ENCODE data around the gene SETDB1. TPM values are rescaled to one million over a fixed set of nuclear protein-coding genes. Genes with fewer than 3 reads are reported as not detected.
"Not testable (repeated sequence)": the region's sequence is repeated elsewhere in the genome, so short reads cannot be mapped to it uniquely, and the experiment has no call there.

SETDB1 gene
- total RNA-seq, result 10 to 100 TPM; 51.1 to 58.1 TPM

DNA sequence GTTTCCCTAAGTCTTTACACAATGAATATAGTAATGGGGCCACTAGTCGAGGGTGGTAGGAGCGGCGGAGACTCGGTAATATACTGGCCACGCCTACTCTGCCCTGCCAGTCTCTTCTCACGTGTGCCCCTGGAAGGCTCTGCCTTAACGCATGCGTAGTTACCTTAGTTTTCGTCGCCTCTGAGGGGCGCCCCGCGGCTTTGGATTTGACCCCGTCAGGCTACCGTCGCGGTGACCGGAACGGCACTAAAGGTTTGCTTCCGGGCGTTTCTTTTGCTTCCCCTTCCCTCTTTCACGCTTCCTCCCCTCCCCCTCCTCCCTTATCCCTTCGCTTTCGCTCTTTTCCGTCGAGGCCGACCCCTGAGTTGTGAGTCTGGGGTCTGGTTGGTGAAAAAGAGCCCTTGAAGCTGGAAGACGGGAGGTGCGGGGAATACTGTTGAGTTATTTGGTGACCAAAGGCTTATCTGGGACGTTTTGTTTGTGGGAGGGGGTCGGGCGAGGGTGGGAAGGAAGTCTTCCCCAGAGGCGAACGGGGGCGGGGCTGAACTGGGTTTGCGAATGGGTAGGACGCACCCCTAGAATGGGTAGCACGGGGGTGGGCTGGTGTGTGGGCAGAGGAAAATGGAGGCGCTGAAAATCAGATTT, at the start of gene SETDB1:
Gene SETDB1, plus strand, starts transcription at position 267 of the 645 bp plus-strand sequence. CDS start 1,352 bp downstream, outside the sequence.
- peak; percentile 96 for DNase-seq
- no peaks in the 10 kb centered on the region for H3K27me3 Mint-ChIP-seq
- peaks cover 40% of the 10 kb centered on the region for H3K36me3 Mint-ChIP-seq (ENCODE audit: low read depth)
- peak within 1 kb of the TSS; percentile 97 for H3K4me3 Mint-ChIP-seq
- ChIA-PET POLR2A (interaction anchor here (0.6 kb wide), 1 partner anchor 123 kb away, joined by 4 read pairs; no protein-coding TSS in a partner anchor), CTCF (interaction anchor here (0.7 to 0.9 kb wide), 4 partner anchors 8 to 490 kb away, joined by 3 read pairs; no protein-coding TSS in a partner anchor)
- H3K27ac Mint-ChIP-seq, result peak within 1 kb of the TSS; percentile 98
- H3K4me1 Mint-ChIP-seq, result peaks cover 34% of the 10 kb centered on the region
- peaks cover 7% of the 10 kb centered on the region for H3K9me3 Mint-ChIP-seq

DNA sequence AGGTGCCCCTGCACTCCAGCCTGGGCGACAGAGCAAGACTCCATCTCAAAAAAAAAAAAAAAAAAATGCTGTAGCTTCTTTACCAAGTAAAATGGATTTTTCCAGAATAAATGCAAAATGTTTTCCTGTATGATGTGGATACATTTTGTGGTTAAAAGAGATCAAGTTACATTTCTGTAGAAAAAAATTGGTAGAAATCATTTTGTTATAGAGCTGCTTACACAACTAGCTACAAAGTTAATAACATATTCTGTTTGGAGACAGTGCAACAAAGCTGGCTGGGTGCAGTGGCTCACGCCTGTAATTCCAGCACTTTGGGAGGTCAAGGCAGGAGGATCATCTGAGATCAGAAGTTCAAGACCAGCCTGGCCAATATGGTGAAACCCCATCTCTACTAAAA, 47.2 kb upstream of the SETDB1 start:
- CTCF ChIA-PET, result interaction anchor here (0.6 to 1.5 kb wide), 3 partner anchors 11 to 607 kb away, joined by 3 to 4 read pairs (median 4); no protein-coding TSS in a partner anchor
- H3K27me3 Mint-ChIP-seq; POLR2A ChIA-PET; H3K9me3 Mint-ChIP-seq; H3K36me3 Mint-ChIP-seq (ENCODE audit: low read depth); H3K27ac Mint-ChIP-seq; H3K4me3 Mint-ChIP-seq; DNase-seq: not testable (repeated sequence)
- H3K4me1 Mint-ChIP-seq, result peaks cover 34% of the 10 kb centered on the region

DNA sequence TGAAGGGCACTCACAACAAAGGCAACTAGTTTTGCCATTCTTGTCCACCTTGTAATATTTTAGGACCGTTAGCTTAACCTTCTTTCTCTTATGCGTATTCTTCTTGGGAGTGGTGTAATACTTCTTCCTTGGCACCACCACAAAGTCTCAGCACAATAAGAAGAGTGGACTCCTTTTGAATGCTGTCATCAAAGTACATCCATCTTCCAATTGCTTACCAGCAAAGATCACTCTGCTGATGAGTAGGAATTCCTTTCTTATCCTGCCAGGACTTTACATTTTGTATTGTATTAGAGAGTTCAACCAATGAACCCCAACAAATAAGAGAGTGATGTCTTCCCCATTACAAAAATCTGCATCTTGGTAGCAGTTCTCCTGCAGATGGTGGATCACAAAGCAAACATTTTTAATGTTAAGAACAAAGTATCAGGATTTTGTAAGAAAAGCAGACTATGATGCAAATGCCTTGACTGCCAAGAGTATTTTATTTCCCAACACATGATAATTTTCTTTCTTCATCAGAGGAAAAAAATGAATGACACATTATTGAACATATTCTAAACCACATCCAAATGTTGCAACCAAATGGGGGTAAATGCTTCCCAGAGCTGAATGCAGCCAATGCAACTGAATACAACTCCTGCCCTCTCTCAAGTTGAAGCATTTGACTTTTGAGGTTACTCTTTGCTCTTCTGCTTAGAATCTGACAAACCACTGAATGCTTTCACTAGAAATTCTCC, 44.7 kb upstream of the SETDB1 start:
- no peaks in the 10 kb centered on the region for H3K9me3 Mint-ChIP-seq
- no peaks in the 10 kb centered on the region for H3K36me3 Mint-ChIP-seq (ENCODE audit: low read depth)
- no peak overlapping the region for H3K27ac Mint-ChIP-seq
- H3K4me1 Mint-ChIP-seq, result peaks cover 23% of the 10 kb centered on the region
- no peaks in the 10 kb centered on the region for H3K27me3 Mint-ChIP-seq
- ChIA-PET POLR2A (interaction anchor here (0.5 kb wide), 1 partner anchor 19 kb away, joined by 3 read pairs; no protein-coding TSS in a partner anchor), CTCF (interaction anchor here (0.6 to 1.1 kb wide), 3 partner anchors 21 to 330 kb away, joined by 3 to 5 read pairs (median 3); no protein-coding TSS in a partner anchor)
- no peak overlapping the region for H3K4me3 Mint-ChIP-seq
- DNase-seq, result no peak

DNA sequence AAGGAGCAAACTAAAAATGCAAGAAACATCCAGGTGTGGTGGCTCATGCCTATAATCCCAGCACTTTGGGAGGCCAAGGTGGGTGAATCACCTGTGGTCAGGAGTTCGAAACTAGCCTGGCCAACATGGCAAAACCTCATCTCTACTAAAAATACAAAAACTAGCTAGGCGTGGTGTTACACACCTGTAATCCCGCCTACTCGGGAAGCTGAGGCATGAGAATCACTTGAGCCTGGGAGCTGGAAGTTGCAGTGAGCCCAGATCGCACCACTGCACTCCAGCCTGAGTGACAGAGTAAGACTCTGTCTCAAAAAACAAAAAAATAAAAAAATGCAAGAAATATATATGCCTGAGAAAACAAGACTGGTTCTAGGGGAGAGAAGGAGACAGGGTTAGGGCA, 43.0 kb upstream of the SETDB1 start:
- POLR2A ChIA-PET; H3K36me3 Mint-ChIP-seq (ENCODE audit: low read depth); DNase-seq; H3K9me3 Mint-ChIP-seq; H3K4me3 Mint-ChIP-seq; H3K27me3 Mint-ChIP-seq; H3K27ac Mint-ChIP-seq: not testable (repeated sequence)
- CTCF ChIA-PET, result interaction anchor here (1.0 to 1.3 kb wide), 4 partner anchors 19 to 323 kb away, joined by 3 to 5 read pairs (median 3); no protein-coding TSS in a partner anchor
- H3K4me1 Mint-ChIP-seq, result peaks cover 16% of the 10 kb centered on the region

DNA sequence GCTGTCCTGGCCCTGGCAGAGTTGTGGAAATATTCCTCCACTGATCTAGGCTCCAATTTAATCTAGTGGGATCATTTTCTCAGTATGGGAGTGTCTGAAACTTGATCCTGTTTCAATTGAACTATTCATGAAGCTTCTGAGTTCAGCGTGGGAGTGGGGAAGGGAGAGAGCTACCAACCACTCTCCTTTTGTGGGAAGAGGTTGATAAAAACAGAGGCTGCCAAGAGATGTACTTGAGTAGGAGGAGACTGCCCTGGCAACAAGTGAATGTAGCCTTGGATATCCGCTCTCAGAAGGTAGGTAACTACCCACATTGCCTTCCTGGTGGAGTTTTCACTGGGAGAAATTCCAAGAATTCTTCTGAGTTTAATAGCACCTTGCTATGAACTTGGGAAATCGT, 39.1 kb upstream of the SETDB1 start, which contains the start of gene CTXND2:
Gene CTXND2, plus strand, starts transcription at position 119 of the 400 bp plus-strand sequence. CDS start 25,179 bp downstream, outside the sequence.
- Mint-ChIP-seq H3K27ac (no peak within 1 kb of the TSS), H3K4me3 (no peak within 1 kb of the TSS), H3K9me3 (no peaks in the 10 kb centered on the region), H3K27me3 (no peaks in the 10 kb centered on the region), H3K4me1 (peaks cover 39% of the 10 kb centered on the region), H3K36me3 (ENCODE audit: low read depth) (peaks cover 3% of the 10 kb centered on the region)
- no peak for DNase-seq
- ChIA-PET POLR2A (interaction anchor here (0.7 kb wide), 1 partner anchor 65 kb away, joined by 5 read pairs; no protein-coding TSS in a partner anchor), CTCF (interaction anchor here (0.6 to 1.7 kb wide), 4 partner anchors 12 to 564 kb away, joined by 4 to 7 read pairs (median 6); no protein-coding TSS in a partner anchor)

DNA sequence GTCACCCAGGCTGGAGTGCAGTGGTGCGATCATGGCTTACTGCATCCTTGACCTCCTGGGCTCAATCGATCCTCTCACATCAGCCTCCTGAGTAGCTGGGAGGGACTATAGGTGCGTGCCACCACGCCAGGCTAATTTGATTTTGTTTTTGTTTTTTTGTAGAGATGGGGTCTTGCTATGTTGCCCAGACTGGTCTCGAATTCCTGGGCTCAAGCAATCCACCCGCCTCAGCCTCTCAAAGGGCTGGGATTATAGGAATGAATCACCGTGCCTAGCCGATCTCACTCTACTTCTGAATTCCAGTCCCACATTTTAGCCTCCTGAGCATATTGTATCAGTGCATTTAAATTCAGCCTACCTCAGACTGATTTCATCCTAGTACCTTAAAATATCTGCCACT, 37.4 kb upstream of the SETDB1 start:
- H3K27ac Mint-ChIP-seq, result no peak overlapping the region
- no peaks in the 10 kb centered on the region for H3K9me3 Mint-ChIP-seq
- no peak overlapping the region for H3K4me3 Mint-ChIP-seq
- no peak for DNase-seq
- peaks cover 34% of the 10 kb centered on the region for H3K4me1 Mint-ChIP-seq
- no peaks in the 10 kb centered on the region for H3K27me3 Mint-ChIP-seq
- ChIA-PET CTCF (interaction anchor here (0.7 kb wide), 1 partner anchor 640 kb away, joined by 3 read pairs; no protein-coding TSS in a partner anchor), POLR2A (no interaction called here)
- H3K36me3 Mint-ChIP-seq (ENCODE audit: low read depth), result peaks cover 3% of the 10 kb centered on the region

DNA sequence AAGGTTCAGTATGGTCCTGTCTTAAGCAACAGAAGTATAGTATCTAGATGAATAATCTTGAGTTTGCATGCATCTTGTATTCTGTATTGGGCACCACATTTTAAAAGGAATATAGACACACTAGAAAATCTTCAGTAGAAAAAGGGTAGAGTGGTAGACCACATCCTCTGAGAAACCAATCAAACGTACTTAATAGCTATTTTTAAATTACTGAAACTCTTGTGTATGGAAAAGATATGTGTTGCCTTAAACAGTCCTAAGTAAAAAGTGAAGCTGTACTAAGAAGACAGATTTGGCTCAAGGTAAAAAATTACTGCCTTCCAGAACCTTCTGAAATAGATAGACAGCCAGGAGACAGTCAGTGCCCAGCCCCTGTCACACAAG, 36.1 kb upstream of the SETDB1 start:
- peaks cover 3% of the 10 kb centered on the region for H3K36me3 Mint-ChIP-seq (ENCODE audit: low read depth)
- H3K4me1 Mint-ChIP-seq, result peaks cover 32% of the 10 kb centered on the region
- no peaks in the 10 kb centered on the region for H3K9me3 Mint-ChIP-seq
- no peaks in the 10 kb centered on the region for H3K27me3 Mint-ChIP-seq
- peak overlapping the region; percentile 48 for H3K4me3 Mint-ChIP-seq
- ChIA-PET CTCF (interaction anchor here (1.0 to 3.1 kb wide), 5 partner anchors 10 to 32 kb away, joined by 3 to 9 read pairs (median 4); no protein-coding TSS in a partner anchor), POLR2A (interaction anchor here (0.5 kb wide), 1 partner anchor 90 kb away, joined by 4 read pairs; no protein-coding TSS in a partner anchor)
- peak; percentile 33 for DNase-seq
- H3K27ac Mint-ChIP-seq, result peak overlapping the region; percentile 80

DNA sequence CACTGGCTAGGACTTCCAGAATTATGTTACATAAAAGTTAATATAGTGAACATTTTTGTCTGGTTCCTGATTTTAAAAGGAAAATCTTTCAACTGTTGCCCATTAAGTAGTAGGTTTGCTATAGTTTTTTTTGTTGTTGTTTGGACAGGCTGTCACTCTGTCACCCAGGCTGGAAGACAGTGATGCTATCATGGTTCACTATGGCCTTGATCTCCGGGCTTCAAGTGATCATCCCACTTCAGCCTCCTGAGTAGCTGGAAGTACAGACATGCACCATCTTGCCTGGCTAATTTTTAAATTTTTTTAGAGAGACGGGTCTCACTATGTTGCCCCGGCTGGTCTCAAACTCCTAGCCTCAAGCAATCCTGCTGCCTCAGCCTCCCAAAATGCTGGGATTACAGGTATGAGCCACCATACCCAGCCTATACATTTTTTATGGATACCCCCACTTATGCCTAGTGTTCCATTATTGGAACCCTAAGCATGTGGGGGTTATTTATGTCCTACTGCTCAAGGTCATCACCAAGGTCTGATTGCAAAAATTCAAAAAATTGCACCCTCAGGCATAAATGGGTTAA, 32.7 kb upstream of the SETDB1 start:
- POLR2A ChIA-PET, result no interaction called here
- DNase-seq, result no peak
- no peaks in the 10 kb centered on the region for H3K9me3 Mint-ChIP-seq
- peaks cover 3% of the 10 kb centered on the region for H3K36me3 Mint-ChIP-seq (ENCODE audit: low read depth)
- no peak overlapping the region for H3K4me3 Mint-ChIP-seq
- CTCF ChIA-PET, result no interaction called here
- peaks cover 28% of the 10 kb centered on the region for H3K4me1 Mint-ChIP-seq
- H3K27me3 Mint-ChIP-seq, result peaks cover 2% of the 10 kb centered on the region
- H3K27ac Mint-ChIP-seq, result no peak overlapping the region

DNA sequence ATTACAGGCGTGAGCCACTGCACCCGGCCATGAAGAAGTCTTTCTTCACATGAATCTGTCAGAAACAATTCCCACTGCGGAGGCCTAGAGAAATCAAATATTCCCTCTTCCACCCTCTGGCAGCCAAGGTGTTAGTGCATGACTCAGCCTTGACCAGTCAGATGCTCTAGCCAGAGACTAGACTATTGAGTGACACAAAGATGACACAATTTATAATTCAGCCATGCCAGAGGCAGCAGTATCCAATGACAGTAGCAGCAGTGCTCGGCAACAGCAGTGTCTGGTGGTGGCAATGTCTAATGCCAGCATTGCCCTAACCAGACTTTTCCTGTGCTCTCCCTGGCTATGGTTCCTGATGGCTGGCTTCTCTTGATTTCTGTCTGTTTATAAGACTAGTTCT, 30.5 kb upstream of the SETDB1 start:
- Mint-ChIP-seq H3K4me3 (no peak overlapping the region), H3K36me3 (ENCODE audit: low read depth) (no peaks in the 10 kb centered on the region), H3K9me3 (no peaks in the 10 kb centered on the region), H3K27me3 (peaks cover 2% of the 10 kb centered on the region), H3K4me1 (peaks cover 11% of the 10 kb centered on the region), H3K27ac (no peak overlapping the region)
- ChIA-PET CTCF (interaction anchor here (0.6 to 1.4 kb wide), 2 partner anchors 27 to 556 kb away, joined by 4 read pairs; no protein-coding TSS in a partner anchor), POLR2A (interaction anchor here (0.6 kb wide), 1 partner anchor 347 kb away, joined by 3 read pairs; no protein-coding TSS in a partner anchor)
- no peak for DNase-seq

DNA sequence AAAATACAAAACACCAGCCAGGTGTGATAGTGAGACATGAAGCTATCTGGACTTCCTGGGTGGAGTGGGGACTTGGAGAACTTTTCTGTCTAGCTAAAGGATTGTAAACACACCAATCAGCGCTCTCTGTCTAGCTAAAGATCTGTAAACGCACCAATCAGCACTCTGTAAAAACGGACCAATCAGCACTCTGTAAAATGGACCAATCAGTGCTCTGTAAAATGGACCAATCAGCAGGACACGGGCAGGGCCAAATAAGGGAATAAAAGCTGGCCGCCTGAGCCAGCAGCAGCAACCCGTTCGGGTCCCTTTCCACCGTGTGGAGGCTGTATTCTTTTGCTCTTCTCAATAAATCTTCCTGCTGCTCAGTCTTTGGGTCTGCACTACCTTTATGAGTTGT, 26.4 kb upstream of the SETDB1 start:
- H3K36me3 Mint-ChIP-seq (ENCODE audit: low read depth); POLR2A ChIA-PET; H3K27ac Mint-ChIP-seq; H3K4me1 Mint-ChIP-seq; H3K4me3 Mint-ChIP-seq; DNase-seq; H3K9me3 Mint-ChIP-seq; H3K27me3 Mint-ChIP-seq: not testable (repeated sequence)
- CTCF ChIA-PET, result interaction anchor here (1.0 to 1.6 kb wide), 4 partner anchors 9 to 276 kb away, joined by 3 to 4 read pairs (median 3); partner anchors contain the start of gene TMOD4

DNA sequence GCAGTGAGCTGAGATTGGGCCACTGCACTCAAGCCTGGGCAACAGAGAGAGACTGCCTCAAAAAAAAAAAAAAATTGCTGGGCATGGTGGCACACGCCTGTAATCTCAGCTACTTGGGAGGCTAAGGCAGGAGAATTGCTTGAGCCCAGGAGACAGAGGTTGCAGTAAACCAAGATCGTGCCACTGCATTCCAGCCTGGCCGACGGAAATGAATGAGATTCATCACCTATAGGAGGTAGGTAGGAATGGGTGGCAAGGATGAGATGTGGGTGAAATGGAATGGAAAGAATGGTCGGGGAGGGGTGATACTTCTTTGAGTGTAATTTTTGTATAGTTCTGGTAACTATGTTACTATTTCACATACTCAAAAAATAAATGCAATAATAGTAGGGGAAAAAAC, 23.8 kb upstream of the SETDB1 start:
- Mint-ChIP-seq H3K4me1 (no peaks in the 10 kb centered on the region), H3K27ac (no peak overlapping the region), H3K36me3 (ENCODE audit: low read depth) (no peaks in the 10 kb centered on the region), H3K4me3 (no peak overlapping the region), H3K9me3 (no peaks in the 10 kb centered on the region), H3K27me3 (no peaks in the 10 kb centered on the region)
- POLR2A ChIA-PET, result no interaction called here
- CTCF ChIA-PET, result interaction anchor here (0.7 to 0.9 kb wide), 2 partner anchors 19 to 20 kb away, joined by 3 to 5 read pairs; no protein-coding TSS in a partner anchor
- DNase-seq, result no peak

DNA sequence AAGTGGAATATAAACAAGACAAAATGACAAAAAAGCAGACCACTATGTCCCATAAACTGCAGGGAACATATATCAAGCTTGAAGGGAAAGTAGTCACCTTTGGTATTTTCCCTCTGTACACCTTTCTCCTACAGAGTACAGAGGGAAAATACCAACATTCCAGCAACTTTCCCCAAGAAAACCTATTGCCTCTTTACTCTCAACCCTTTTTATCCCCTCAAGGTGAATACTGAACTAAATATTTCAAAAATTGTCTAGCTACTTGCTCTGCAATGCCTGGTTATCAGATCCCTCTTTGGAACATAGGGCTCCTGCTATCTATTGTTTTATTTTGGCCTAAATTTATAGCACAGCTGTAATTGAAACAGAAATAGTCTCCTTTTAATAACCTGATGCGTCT, 23.4 kb upstream of the SETDB1 start:
- H3K9me3 Mint-ChIP-seq, result no peaks in the 10 kb centered on the region
- ChIA-PET CTCF (interaction anchor here (0.9 kb wide), 1 partner anchor 21 kb away, joined by 3 read pairs; no protein-coding TSS in a partner anchor), POLR2A (no interaction called here)
- H3K4me1 Mint-ChIP-seq, result no peaks in the 10 kb centered on the region
- no peak overlapping the region for H3K4me3 Mint-ChIP-seq
- H3K36me3 Mint-ChIP-seq (ENCODE audit: low read depth), result no peaks in the 10 kb centered on the region
- H3K27ac Mint-ChIP-seq, result no peak overlapping the region
- DNase-seq, result no peak
- H3K27me3 Mint-ChIP-seq, result no peaks in the 10 kb centered on the region

Measured in activated CD4-positive, alpha-beta T cell treated with anti-CD3 and anti-CD28 coated beads, Interleukin-2, amount 10 ng/mL, durations not matched to agents 7 days and 5 days (primary cell).